ENCODE measurements around the gene SLC10A1.

Gene SLC10A1

GRCh38 chr14:69768873-69769272 lies 28.2 kb downstream of the SLC10A1 start:
- peaks cover 61% of the 10 kb centered on the region for H3K36me3 ChIP-seq (ENCODE audit: control insufficient read depth, insufficient read depth, low read length, severe bottlenecking)
- DNase-seq (ENCODE audit: low read depth): no peak
- H3K27me3 ChIP-seq (replicated peaks; ENCODE audit: control insufficient read depth, insufficient read depth, low read length): no peaks in the 10 kb centered on the region
- H3K4me3 ChIP-seq (ENCODE audit: low read length): peak overlapping the region; percentile 94
- H3K9ac ChIP-seq (ENCODE audit: low read length): no peak overlapping the region
- H3K4me1 ChIP-seq (ENCODE audit: control insufficient read depth, insufficient read depth, low read length): peaks cover 31% of the 10 kb centered on the region
- H3K9me3 ChIP-seq (ENCODE audit: control insufficient read depth, low read length): no peaks in the 10 kb centered on the region

- Histone ChIP-seq H3K4me1 (ENCODE audit: control insufficient read depth, insufficient read depth, low read length) (peaks cover 31% of the 10 kb centered on the region), H3K27me3 (replicated peaks; ENCODE audit: control insufficient read depth, insufficient read depth, low read length) (no peaks in the 10 kb centered on the region), H3K4me3 (ENCODE audit: low read length) (peak overlapping the region; percentile 94), H3K36me3 (ENCODE audit: control insufficient read depth, insufficient read depth, low read length, severe bottlenecking) (peaks cover 47% of the 10 kb centered on the region), H3K9ac (ENCODE audit: low read length) (peak overlapping the region; percentile 97), H3K9me3 (ENCODE audit: control insufficient read depth, low read length) (no peaks in the 10 kb centered on the region)
- DNase-seq (ENCODE audit: low read depth): peak; percentile 96
Measured at GRCh38 chr14:69767369-69767999, 29.6 kb downstream of the SLC10A1 start.

- peak; percentile 99 for DNase-seq (ENCODE audit: low read depth)
- peak within 1 kb of the TSS; percentile 97 for H3K9ac ChIP-seq (ENCODE audit: low read length)
Measured at GRCh38 chr14:69766984-69767368, 30.1 kb downstream of the SLC10A1 start, which contains the start of gene SRSF5. SRSF5 (plus strand) TSS chr14:69767142; CDS start chr14:69768157, 1,015 bp downstream.

GRCh38 chr14:69763761-69764510 lies 33.1 kb downstream of the SLC10A1 start:
- no peak for DNase-seq (ENCODE audit: low read depth)
- Histone ChIP-seq H3K9me3 (ENCODE audit: control insufficient read depth, low read length) (no peaks in the 10 kb centered on the region), H3K27me3 (replicated peaks; ENCODE audit: control insufficient read depth, insufficient read depth, low read length) (no peaks in the 10 kb centered on the region), H3K9ac (ENCODE audit: low read length) (no peak overlapping the region), H3K4me1 (ENCODE audit: control insufficient read depth, insufficient read depth, low read length) (peaks cover 14% of the 10 kb centered on the region), H3K36me3 (ENCODE audit: control insufficient read depth, insufficient read depth, low read length, severe bottlenecking) (peaks cover 12% of the 10 kb centered on the region), H3K4me3 (ENCODE audit: low read length) (no peak overlapping the region)

More at GRCh38 chr14:69766984-69767368, 30.1 kb downstream of the SLC10A1 start, which contains the start of gene SRSF5:
- Histone ChIP-seq H3K36me3 (ENCODE audit: control insufficient read depth, insufficient read depth, low read length, severe bottlenecking) (peaks cover 42% of the 10 kb centered on the region), H3K4me1 (ENCODE audit: control insufficient read depth, insufficient read depth, low read length) (peaks cover 31% of the 10 kb centered on the region), H3K27me3 (replicated peaks; ENCODE audit: control insufficient read depth, insufficient read depth, low read length) (no peaks in the 10 kb centered on the region), H3K4me3 (ENCODE audit: low read length) (peak within 1 kb of the TSS; percentile 94), H3K9me3 (ENCODE audit: control insufficient read depth, low read length) (no peaks in the 10 kb centered on the region)

- H3K4me3 ChIP-seq (ENCODE audit: low read length): no peak overlapping the region
- DNase-seq (ENCODE audit: low read depth): no peak
- H3K27me3 ChIP-seq (replicated peaks; ENCODE audit: control insufficient read depth, insufficient read depth, low read length): no peaks in the 10 kb centered on the region
- no peaks in the 10 kb centered on the region for H3K4me1 ChIP-seq (ENCODE audit: control insufficient read depth, insufficient read depth, low read length)
- H3K9ac ChIP-seq (ENCODE audit: low read length): no peak overlapping the region
- H3K9me3 ChIP-seq (ENCODE audit: control insufficient read depth, low read length): no peaks in the 10 kb centered on the region
- no peaks in the 10 kb centered on the region for H3K36me3 ChIP-seq (ENCODE audit: control insufficient read depth, insufficient read depth, low read length, severe bottlenecking)
Measured at GRCh38 chr14:69760810-69761209, 36.2 kb downstream of the SLC10A1 start.

GRCh38 chr14:69756298-69756697 lies 40.7 kb downstream of the SLC10A1 start:
- H3K27me3 ChIP-seq (replicated peaks; ENCODE audit: control insufficient read depth, insufficient read depth, low read length): no peaks in the 10 kb centered on the region
- no peaks in the 10 kb centered on the region for H3K4me1 ChIP-seq (ENCODE audit: control insufficient read depth, insufficient read depth, low read length)
- DNase-seq (ENCODE audit: low read depth): no peak
- no peaks in the 10 kb centered on the region for H3K36me3 ChIP-seq (ENCODE audit: control insufficient read depth, insufficient read depth, low read length, severe bottlenecking)
- H3K9ac ChIP-seq (ENCODE audit: low read length): no peak overlapping the region
- H3K9me3 ChIP-seq (ENCODE audit: control insufficient read depth, low read length): no peaks in the 10 kb centered on the region
- H3K4me3 ChIP-seq (ENCODE audit: low read length): no peak overlapping the region

- Histone ChIP-seq H3K27me3 (replicated peaks; ENCODE audit: control insufficient read depth, insufficient read depth, low read length) (no peaks in the 10 kb centered on the region), H3K36me3 (ENCODE audit: control insufficient read depth, insufficient read depth, low read length, severe bottlenecking) (no peaks in the 10 kb centered on the region), H3K9me3 (ENCODE audit: control insufficient read depth, low read length) (no peaks in the 10 kb centered on the region), H3K9ac (ENCODE audit: low read length) (no peak overlapping the region), H3K4me1 (ENCODE audit: control insufficient read depth, insufficient read depth, low read length) (no peaks in the 10 kb centered on the region), H3K4me3 (ENCODE audit: low read length) (no peak overlapping the region)
- DNase-seq (ENCODE audit: low read depth): no peak
Measured at GRCh38 chr14:69755784-69756183, 41.3 kb downstream of the SLC10A1 start.

- DNase-seq (ENCODE audit: low read depth): no peak
- H3K9me3 ChIP-seq (ENCODE audit: control insufficient read depth, low read length): no peaks in the 10 kb centered on the region
- no peaks in the 10 kb centered on the region for H3K4me1 ChIP-seq (ENCODE audit: control insufficient read depth, insufficient read depth, low read length)
Measured at GRCh38 chr14:69755296-69755695, 41.7 kb downstream of the SLC10A1 start.

GRCh38 chr14:69754487-69754886 lies 42.6 kb downstream of the SLC10A1 start:
- Histone ChIP-seq H3K36me3 (ENCODE audit: control insufficient read depth, insufficient read depth, low read length, severe bottlenecking) (no peaks in the 10 kb centered on the region), H3K27me3 (replicated peaks; ENCODE audit: control insufficient read depth, insufficient read depth, low read length) (no peaks in the 10 kb centered on the region), H3K9me3 (ENCODE audit: control insufficient read depth, low read length) (no peaks in the 10 kb centered on the region), H3K4me3 (ENCODE audit: low read length) (no peak overlapping the region), H3K4me1 (ENCODE audit: control insufficient read depth, insufficient read depth, low read length) (no peaks in the 10 kb centered on the region), H3K9ac (ENCODE audit: low read length) (no peak overlapping the region)
- DNase-seq (ENCODE audit: low read depth): no peak

More at GRCh38 chr14:69755296-69755695, 41.7 kb downstream of the SLC10A1 start:
- no peak overlapping the region for H3K9ac ChIP-seq (ENCODE audit: low read length)
- no peaks in the 10 kb centered on the region for H3K36me3 ChIP-seq (ENCODE audit: control insufficient read depth, insufficient read depth, low read length, severe bottlenecking)
- H3K4me3 ChIP-seq (ENCODE audit: low read length): no peak overlapping the region
- no peaks in the 10 kb centered on the region for H3K27me3 ChIP-seq (replicated peaks; ENCODE audit: control insufficient read depth, insufficient read depth, low read length)

- DNase-seq (ENCODE audit: low read depth): no peak
- Histone ChIP-seq H3K27me3 (replicated peaks; ENCODE audit: control insufficient read depth, insufficient read depth, low read length) (no peaks in the 10 kb centered on the region), H3K9ac (ENCODE audit: low read length) (no peak overlapping the region), H3K4me3 (ENCODE audit: low read length) (no peak overlapping the region), H3K4me1 (ENCODE audit: control insufficient read depth, insufficient read depth, low read length) (no peaks in the 10 kb centered on the region), H3K36me3 (ENCODE audit: control insufficient read depth, insufficient read depth, low read length, severe bottlenecking) (no peaks in the 10 kb centered on the region), H3K9me3 (ENCODE audit: control insufficient read depth, low read length) (no peaks in the 10 kb centered on the region)
Measured at GRCh38 chr14:69753860-69754259, 43.2 kb downstream of the SLC10A1 start.

- H3K36me3 ChIP-seq (ENCODE audit: control insufficient read depth, insufficient read depth, low read length, severe bottlenecking): no peaks in the 10 kb centered on the region
- H3K9me3 ChIP-seq (ENCODE audit: control insufficient read depth, low read length): no peaks in the 10 kb centered on the region
- no peak overlapping the region for H3K9ac ChIP-seq (ENCODE audit: low read length)
- no peaks in the 10 kb centered on the region for H3K27me3 ChIP-seq (replicated peaks; ENCODE audit: control insufficient read depth, insufficient read depth, low read length)
- DNase-seq (ENCODE audit: low read depth): no peak
- H3K4me3 ChIP-seq (ENCODE audit: low read length): no peak overlapping the region
- H3K4me1 ChIP-seq (ENCODE audit: control insufficient read depth, insufficient read depth, low read length): no peaks in the 10 kb centered on the region
Measured at GRCh38 chr14:69752773-69753172, 44.3 kb downstream of the SLC10A1 start.
